GM18519 (cell line): Measurements from ENCODE around the gene PRR13.
"Not testable (repeated sequence)": the region's sequence is repeated elsewhere in the genome, so short reads cannot be mapped to it uniquely, and the experiment has no call there.

Experiments
- ATAC-seq: cut with Tn5 transposase; IDR thresholded peaks from one replicate; pipeline ENCODE4 v1.9.1; 2021; ENCODE audit warnings: mild to moderate bottlenecking, moderate library complexity; ENCODE audit not compliant: unreplicated experiment, low FRiP score

Gene PRR13

GRCh38 chr12:53431187-53431586, 10.3 kb upstream of the PRR13 start:
- no peak for ATAC-seq

GRCh38 chr12:53435326-53435725, 6.2 kb upstream of the PRR13 start:
- not testable (repeated sequence) for ATAC-seq

GRCh38 chr12:53439582-53439981, 2.0 kb upstream of the PRR13 start:
- ATAC-seq, result not testable (repeated sequence)

- no peak for ATAC-seq
Observed at GRCh38 chr12:53443955-53444354, 2.4 kb downstream of the PRR13 start.

- ATAC-seq, result not testable (repeated sequence)
Observed at GRCh38 chr12:53444593-53445325, 3.2 kb downstream of the PRR13 start.

GRCh38 chr12:53450936-53451335, 9.4 kb downstream of the PRR13 start:
- ATAC-seq, result no peak

- peak; percentile 92 for ATAC-seq
Observed at GRCh38 chr12:53451661-53452158, 10.2 kb downstream of the PRR13 start, which contains the start of gene PCBP2. TSS of gene PCBP2 (plus strand) at chr12:53452102. CDS start at chr12:53454801, 2,699 bp downstream.

GRCh38 chr12:53452159-53453077, 10.9 kb downstream of the PRR13 start:
- ATAC-seq, result no peak

- no peak for ATAC-seq
Observed at GRCh38 chr12:53453953-53454640, 12.6 kb downstream of the PRR13 start.

- ATAC-seq, result no peak
Observed at GRCh38 chr12:53454707-53455106, 13.2 kb downstream of the PRR13 start.

- no peak for ATAC-seq
Observed at GRCh38 chr12:53456654-53457366, 15.3 kb downstream of the PRR13 start.

GRCh38 chr12:53459097-53459496, 17.6 kb downstream of the PRR13 start:
- no peak for ATAC-seq

GRCh38 chr12:53461059-53461458, 19.5 kb downstream of the PRR13 start:
- no peak for ATAC-seq

GRCh38 chr12:53461591-53461990, 20.1 kb downstream of the PRR13 start:
- ATAC-seq, result no peak

- no peak for ATAC-seq
Observed at GRCh38 chr12:53462935-53463334, 21.4 kb downstream of the PRR13 start.

GRCh38 chr12:53463802-53464560, 22.4 kb downstream of the PRR13 start:
- no peak for ATAC-seq

GRCh38 chr12:53464685-53465418, 23.3 kb downstream of the PRR13 start:
- ATAC-seq, result no peak

GRCh38 chr12:53465679-53466078, 24.1 kb downstream of the PRR13 start:
- ATAC-seq, result no peak

GRCh38 chr12:53466640-53467039, 25.1 kb downstream of the PRR13 start:
- ATAC-seq, result no peak
